Astrocyte of the spinal cord (primary cell): ENCODE data around the gene AXDND1.
A peak's percentile ranks its signal among the peaks of the same experiment; 100 is the strongest.

Experiments used
- DNase-seq: peaks from one replicate; pipeline ENCODE4 v3.0.0; 2011; ENCODE audit warnings: low read depth, low spot score
- H3K4me3 ChIP-seq: 2 replicates; pipeline ENCODE4 v1.5.1; 2011; ENCODE audit warnings: low read depth, mild to moderate bottlenecking, low read length, moderate library complexity
- CTCF ChIP-seq: IDR thresholded peaks from 2 replicates; pipeline ENCODE4 v1.5.1; 2012; ENCODE audit warnings: low read depth, mild to moderate bottlenecking, low read length, inconsistent platforms
- in situ Hi-C: cut with HindIII; loops from 2 replicates; pipeline ENCODE4 v1.10.0; 2017; ENCODE audit warnings: low sequenced_read_pairs

The AXDND1 gene

GRCh38 chr1:179591592-179592580 lies 226.1 kb downstream of the AXDND1 start, which contains the start of gene TDRD5:
Gene TDRD5 (plus strand): TSS chr1:179591832. CDS start chr1:179592616, 784 bp downstream.
- TF ChIP-seq CTCF, result no peak
- in situ Hi-C loops, result no loop called here
- DNase-seq, result no peak
- H3K4me3 ChIP-seq, result no peak within 1 kb of the TSS

GRCh38 chr1:179598631-179599030 lies 232.9 kb downstream of the AXDND1 start:
- TF ChIP-seq CTCF, result no peak
- no peak overlapping the region for H3K4me3 ChIP-seq
- in situ Hi-C loops, result no loop called here
- no peak for DNase-seq

GRCh38 chr1:179599623-179600249 lies 234.0 kb downstream of the AXDND1 start:
- DNase-seq, result peak; percentile 10
- peak; percentile 38 for TF ChIP-seq CTCF
- in situ Hi-C loops, result no loop called here

GRCh38 chr1:179601093-179601492 lies 235.3 kb downstream of the AXDND1 start:
- no peak for DNase-seq

More at GRCh38 chr1:179599623-179600249, 234.0 kb downstream of the AXDND1 start:
- H3K4me3 ChIP-seq, result no peak overlapping the region

More at GRCh38 chr1:179601093-179601492, 235.3 kb downstream of the AXDND1 start:
- H3K4me3 ChIP-seq, result no peak overlapping the region
- no peak for TF ChIP-seq CTCF
- in situ Hi-C loops, result no loop called here
